Ascending aorta (tissue), 2 donors: ENCODE data around the gene FOXK2. TPM values are rescaled to one million over a fixed set of nuclear protein-coding genes. Genes with fewer than 3 reads are reported as not detected.
"Not testable (repeated sequence)": the region's sequence is repeated elsewhere in the genome, so short reads cannot be mapped to it uniquely, and the experiment has no call there.

Experiments used
- DNase-seq, 2 donors: peaks; one replicate each; pipeline ENCODE4 v3.0.0-alpha.2; 2019; ENCODE audit warnings: low spot score in 2 of 2
- H3K27ac ChIP-seq, 2 donors: fragments of 200-600 bp; sonication (generic); one replicate each; pipeline ENCODE4 v1.5.1; 2016 to 2017; ENCODE audit warnings: mild to moderate bottlenecking in 1 of 2
- H3K27me3 ChIP-seq: fragments of 200-600 bp; sonication (generic); one replicate; pipeline ENCODE4 v1.5.1; 2017
- H3K36me3 ChIP-seq, 2 donors: fragments of 200-600 bp; sonication (generic); one replicate each; pipeline ENCODE4 v1.5.1; 2016
- H3K4me1 ChIP-seq, 2 donors: fragments of 200-600 bp; sonication (generic); one replicate each; pipeline ENCODE4 v1.5.1; 2016 to 2017; ENCODE audit warnings: mild to moderate bottlenecking in 1 of 2
- H3K4me3 ChIP-seq, 2 donors: fragments of 200-600 bp; sonication (generic); one replicate each; pipeline ENCODE4 v1.5.1; 2016 to 2017; ENCODE audit warnings: mild to moderate bottlenecking in 1 of 2
- H3K9me3 ChIP-seq, 2 donors: fragments of 200-600 bp; sonication (generic); one replicate each; pipeline ENCODE4 v1.5.1; 2016
- intact Hi-C: fragments of 100-400 bp; cut with DNase I; formaldehyde crosslinking; loops from one replicate; pipeline ENCODE4 v1.15.1; 2023
- total RNA-seq: library from RNA; depleted of rRNA; stranded (reverse); fragments of >200 nt; gene quantifications from one replicate; pipeline ENCODE4 v1.1.0, GENCODE V29; 2016
- TF ChIP-seq, protein P1 (sequence below), 3 experiments: fragments of 200-600 bp in 2 of 3; fragments of 450-650 bp in 1 of 3; sonication (generic) in 2 of 3; IDR thresholded peaks; one replicate each; pipeline ENCODE4 v1.5.1; 2016 to 2019; ENCODE audit warnings: antibody characterized with exemption in 3 of 3, mild to moderate bottlenecking in 1 of 3, moderate library complexity in 1 of 3

The FOXK2 gene
- total RNA-seq, 1 donor from 2014 or later, result 131 TPM

- intact Hi-C loops, result no loop called here
- no peaks in the 10 kb centered on the region for H3K9me3 ChIP-seq
- TF ChIP-seq, protein P1, sequence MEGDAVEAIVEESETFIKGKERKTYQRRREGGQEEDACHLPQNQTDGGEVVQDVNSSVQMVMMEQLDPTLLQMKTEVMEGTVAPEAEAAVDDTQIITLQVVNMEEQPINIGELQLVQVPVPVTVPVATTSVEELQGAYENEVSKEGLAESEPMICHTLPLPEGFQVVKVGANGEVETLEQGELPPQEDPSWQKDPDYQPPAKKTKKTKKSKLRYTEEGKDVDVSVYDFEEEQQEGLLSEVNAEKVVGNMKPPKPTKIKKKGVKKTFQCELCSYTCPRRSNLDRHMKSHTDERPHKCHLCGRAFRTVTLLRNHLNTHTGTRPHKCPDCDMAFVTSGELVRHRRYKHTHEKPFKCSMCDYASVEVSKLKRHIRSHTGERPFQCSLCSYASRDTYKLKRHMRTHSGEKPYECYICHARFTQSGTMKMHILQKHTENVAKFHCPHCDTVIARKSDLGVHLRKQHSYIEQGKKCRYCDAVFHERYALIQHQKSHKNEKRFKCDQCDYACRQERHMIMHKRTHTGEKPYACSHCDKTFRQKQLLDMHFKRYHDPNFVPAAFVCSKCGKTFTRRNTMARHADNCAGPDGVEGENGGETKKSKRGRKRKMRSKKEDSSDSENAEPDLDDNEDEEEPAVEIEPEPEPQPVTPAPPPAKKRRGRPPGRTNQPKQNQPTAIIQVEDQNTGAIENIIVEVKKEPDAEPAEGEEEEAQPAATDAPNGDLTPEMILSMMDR (IDR thresholded peaks at IDR 0.05), result no peak
- H3K4me1 ChIP-seq, result no peaks in the 10 kb centered on the region
- H3K27me3 ChIP-seq, result no peaks in the 10 kb centered on the region
- no peak overlapping the region for H3K4me3 ChIP-seq
- DNase-seq, result no peak
- no peak overlapping the region for H3K27ac ChIP-seq
- H3K36me3 ChIP-seq, result no peaks in the 10 kb centered on the region
Observed at GRCh38 chr17:82505296-82505695, 14.2 kb upstream of the FOXK2 start.

GRCh38 chr17:82506402-82506801 lies 13.1 kb upstream of the FOXK2 start:
- DNase-seq, H3K4me1 ChIP-seq, H3K27me3 ChIP-seq, H3K9me3 ChIP-seq, H3K36me3 ChIP-seq, H3K4me3 ChIP-seq, intact Hi-C loops, H3K27ac ChIP-seq: not testable (repeated sequence)

- Histone ChIP-seq H3K27ac (no peak overlapping the region), H3K27me3 (no peaks in the 10 kb centered on the region), H3K36me3 (no peaks in the 10 kb centered on the region), H3K9me3 (no peaks in the 10 kb centered on the region), H3K4me1 (no peaks in the 10 kb centered on the region), H3K4me3 (no peak overlapping the region)
- TF ChIP-seq, protein P1 (IDR thresholded peaks at IDR 0.05), result no peak
- no peak for DNase-seq
- intact Hi-C loops, result no loop called here
Observed at GRCh38 chr17:82507631-82508175, 11.8 kb upstream of the FOXK2 start.

- H3K27ac ChIP-seq, H3K9me3 ChIP-seq, DNase-seq, intact Hi-C loops, H3K36me3 ChIP-seq, H3K27me3 ChIP-seq, H3K4me1 ChIP-seq, H3K4me3 ChIP-seq: not testable (repeated sequence)
Observed at GRCh38 chr17:82511642-82512041, 7.9 kb upstream of the FOXK2 start.

GRCh38 chr17:82513864-82514263 lies 5.7 kb upstream of the FOXK2 start:
- H3K9me3 ChIP-seq, H3K27ac ChIP-seq, DNase-seq, H3K36me3 ChIP-seq, H3K4me1 ChIP-seq, H3K4me3 ChIP-seq, intact Hi-C loops, H3K27me3 ChIP-seq: not testable (repeated sequence)

GRCh38 chr17:82517230-82517865 lies 2.2 kb upstream of the FOXK2 start:
- DNase-seq, result no peak
- TF ChIP-seq, protein P1 (IDR thresholded peaks at IDR 0.05), result no peak
- no peaks in the 10 kb centered on the region for H3K27me3 ChIP-seq
- H3K9me3 ChIP-seq, result no peaks in the 10 kb centered on the region
- no peak overlapping the region for H3K27ac ChIP-seq
- no peaks in the 10 kb centered on the region for H3K36me3 ChIP-seq
- H3K4me1 ChIP-seq, result peaks cover 0 to 4% of the 10 kb centered on the region in 2 donors
- no peak overlapping the region for H3K4me3 ChIP-seq
- intact Hi-C loops, result no loop called here

DNA sequence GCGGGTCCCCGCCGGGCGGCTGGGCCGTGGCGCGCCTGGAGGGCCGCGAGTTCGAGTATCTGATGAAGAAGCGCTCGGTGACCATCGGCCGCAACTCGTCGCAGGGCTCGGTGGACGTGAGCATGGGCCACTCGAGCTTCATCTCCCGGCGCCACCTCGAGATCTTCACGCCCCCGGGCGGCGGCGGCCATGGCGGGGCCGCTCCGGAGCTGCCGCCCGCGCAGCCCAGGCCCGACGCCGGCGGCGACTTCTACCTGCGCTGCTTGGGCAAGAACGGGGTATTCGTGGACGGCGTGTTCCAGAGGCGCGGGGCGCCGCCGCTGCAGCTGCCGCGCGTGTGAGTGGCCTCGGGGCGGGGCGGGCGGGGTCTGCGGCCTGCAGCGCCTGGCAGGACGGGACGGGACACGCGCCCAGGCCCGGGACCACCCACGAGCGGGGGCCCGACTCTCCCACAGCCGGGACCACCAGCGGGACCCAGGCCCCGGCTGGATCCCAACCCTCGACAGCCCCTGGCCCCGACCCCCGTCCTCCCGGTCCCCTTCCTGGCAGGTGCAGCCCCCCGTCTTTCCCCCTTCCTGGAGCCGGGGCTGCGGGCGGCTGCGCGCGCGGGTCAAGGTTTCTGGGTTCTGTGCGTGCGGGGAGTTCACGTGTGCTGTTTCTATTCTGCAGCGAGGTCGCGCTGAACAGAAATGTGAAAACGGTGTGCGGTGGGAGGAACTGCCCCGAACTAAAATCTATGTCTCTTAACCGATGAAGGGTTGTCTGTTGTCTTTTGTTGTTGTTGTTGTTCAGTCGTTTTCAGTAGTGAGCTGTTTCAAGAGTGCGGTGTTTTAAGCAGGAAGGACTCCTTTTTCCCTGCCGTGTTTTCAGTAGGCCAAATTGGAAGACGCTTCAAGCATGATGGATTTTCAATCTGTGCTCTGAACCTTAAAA lies 705 bp downstream of the FOXK2 start:
- TF ChIP-seq, protein P1 (IDR thresholded peaks at IDR 0.05), result no peak
- peak overlapping the region; percentile 81 to 84 for H3K4me3 ChIP-seq
- H3K27me3 ChIP-seq, result no peaks in the 10 kb centered on the region
- H3K4me1 ChIP-seq, result peaks cover 2 to 16% of the 10 kb centered on the region in 2 donors
- H3K9me3 ChIP-seq, result no peaks in the 10 kb centered on the region
- intact Hi-C loops, result loop anchor here (1.0 to 5.0 kb wide), 5 partner anchors 17 to 72 kb away; partner anchors contain the start of gene NARF
- peak overlapping the region; percentile 73 to 78 for H3K27ac ChIP-seq
- no peaks in the 10 kb centered on the region for H3K36me3 ChIP-seq
- no peak for DNase-seq
